Limb (tissue), 2 donors: ENCODE measurements around the gene ISCA1.
"Not testable (repeated sequence)": the region's sequence is repeated elsewhere in the genome, so short reads cannot be mapped to it uniquely, and the experiment has no call there.

Source experiments
- DNase-seq, 2 donors: peaks; one replicate each; pipeline ENCODE4 v3.0.0-alpha.2; 2016; ENCODE audit errors: extremely low spot score in 2 of 2

Gene ISCA1

GRCh38 chr9:86282077-86282978 lies at the start of gene ISCA1:
Gene ISCA1, minus strand, starts transcription at chr9:86282538. Its CDS starts 80 bp downstream, at chr9:86282458.
- DNase-seq, result peak; percentile 93 to 99

DNA sequence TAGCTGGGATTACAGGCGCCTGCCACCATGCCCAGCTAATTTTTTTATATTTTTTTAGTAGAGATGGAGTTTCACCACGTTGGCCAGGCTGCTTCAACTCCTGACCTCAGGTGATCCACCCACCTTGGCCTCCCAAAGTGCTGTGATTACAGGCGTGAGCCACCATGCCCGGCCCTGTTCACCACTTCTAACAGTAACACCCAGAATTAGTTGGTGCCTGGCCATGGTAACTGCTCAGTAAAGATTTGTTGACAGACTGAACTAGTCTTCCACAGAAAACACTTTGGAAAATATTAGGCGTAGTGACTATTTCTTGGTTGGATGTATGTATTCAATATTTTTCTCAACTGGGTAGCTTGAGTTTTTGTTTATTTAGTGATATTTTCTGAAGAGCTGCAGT lies 47.8 kb upstream of the ISCA1 start:
- DNase-seq, result no peak

DNA sequence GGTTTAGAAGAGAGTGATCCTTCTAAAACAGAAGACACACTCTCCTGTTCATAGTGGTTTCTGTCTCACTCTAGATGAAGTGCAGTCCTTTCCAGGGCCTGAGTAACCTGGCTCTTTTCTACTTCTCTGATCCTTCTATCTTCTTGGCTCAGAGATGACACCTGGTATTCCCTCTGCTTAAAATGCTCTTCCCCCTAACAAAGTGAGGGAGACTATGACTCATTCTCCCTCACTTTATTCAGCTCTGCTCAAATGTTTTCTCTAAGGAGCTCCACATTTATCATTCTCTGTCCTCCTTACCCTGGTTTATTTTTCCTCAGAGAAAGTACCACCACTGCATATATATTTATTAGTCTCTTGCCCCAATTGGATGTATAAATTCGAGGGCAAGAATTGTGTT lies 47.3 kb upstream of the ISCA1 start:
- no peak for DNase-seq

GRCh38 chr9:86328156-86328555 lies 45.8 kb upstream of the ISCA1 start:
- DNase-seq, result no peak

GRCh38 chr9:86326536-86326935 lies 44.2 kb upstream of the ISCA1 start:
- DNase-seq, result no peak

- DNase-seq, result no peak
These were observed 42.6 kb upstream of the ISCA1 start for GRCh38 chr9:86324901-86325300.

GRCh38 chr9:86324308-86324707 lies 42.0 kb upstream of the ISCA1 start:
- no peak for DNase-seq

DNA sequence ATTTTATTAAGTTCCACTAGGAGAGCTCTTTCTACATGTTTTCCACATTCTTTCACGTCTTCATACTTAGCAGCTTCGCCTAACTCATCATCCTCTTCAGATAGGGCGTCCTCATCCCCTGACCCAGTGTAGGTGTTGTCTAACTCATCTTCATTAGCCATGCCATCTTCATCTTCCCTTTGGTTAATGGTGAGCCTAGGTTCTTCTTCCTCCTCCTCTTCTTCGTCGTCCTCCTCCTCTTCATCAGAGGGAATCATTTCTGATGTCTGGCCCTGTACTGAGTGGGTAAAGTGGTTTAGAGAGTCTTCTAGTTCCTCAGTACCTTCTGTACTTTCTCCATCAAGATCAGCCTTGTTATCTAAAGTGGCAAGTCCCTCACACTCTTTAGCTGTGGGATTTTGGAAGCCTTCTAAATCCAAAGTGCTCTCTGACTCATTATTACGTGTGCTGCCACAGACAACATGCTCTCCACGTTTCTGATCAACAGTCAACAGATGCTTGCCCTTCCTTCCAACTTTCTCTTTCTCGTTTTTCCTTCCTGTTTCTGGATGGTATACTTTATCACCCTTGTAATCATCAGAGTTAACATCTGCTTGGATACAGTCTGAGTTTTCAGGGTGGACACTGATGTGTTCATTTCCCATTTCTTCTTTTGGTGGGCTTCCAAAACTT lies 40.8 kb upstream of the ISCA1 start:
- DNase-seq, result no peak

DNA sequence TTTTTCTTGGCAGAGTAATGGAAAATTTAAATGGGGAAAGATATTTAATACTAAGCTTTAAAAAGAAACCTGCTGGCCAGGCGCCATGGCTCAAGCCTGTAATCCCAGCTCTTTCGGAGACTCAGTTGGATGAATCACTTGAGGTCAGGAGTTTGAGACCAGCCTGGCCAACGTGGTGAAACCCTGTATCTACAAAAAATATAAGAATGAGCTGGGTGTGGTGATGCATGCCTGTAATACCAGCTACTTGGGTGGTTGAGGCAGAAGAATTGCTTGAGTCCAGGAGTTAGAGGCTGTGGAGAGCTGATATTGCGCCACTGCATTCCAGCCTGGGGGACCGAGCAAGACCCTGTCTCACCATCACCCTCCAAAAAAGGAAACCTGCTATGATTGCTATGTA lies 39.0 kb upstream of the ISCA1 start:
- DNase-seq, result no peak

- DNase-seq, result no peak
These were observed 35.8 kb upstream of the ISCA1 start for GRCh38 chr9:86318187-86318586.

- no peak for DNase-seq
These were observed 32.7 kb upstream of the ISCA1 start for GRCh38 chr9:86315078-86315477.

GRCh38 chr9:86312959-86313358 lies 30.6 kb upstream of the ISCA1 start:
- not testable (repeated sequence) for DNase-seq

DNA sequence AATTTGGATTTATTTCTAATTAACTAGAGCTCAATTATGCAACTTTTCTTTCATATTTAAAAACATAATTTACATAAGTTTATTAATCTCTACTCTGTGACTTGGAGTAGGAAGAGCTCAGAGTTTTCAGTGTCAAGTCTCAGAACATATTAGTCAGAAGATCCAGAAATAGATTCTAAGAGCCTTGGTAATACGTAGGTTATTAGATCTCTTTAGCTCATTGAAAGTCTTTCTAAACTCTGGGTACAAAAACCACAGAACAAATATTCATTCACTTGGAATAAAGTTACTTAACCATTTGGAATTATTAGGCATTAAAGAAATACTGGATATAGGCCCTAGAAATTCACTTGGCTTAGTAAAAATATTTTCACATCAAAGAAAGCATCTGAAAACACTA lies 26.3 kb upstream of the ISCA1 start:
- no peak for DNase-seq

DNA sequence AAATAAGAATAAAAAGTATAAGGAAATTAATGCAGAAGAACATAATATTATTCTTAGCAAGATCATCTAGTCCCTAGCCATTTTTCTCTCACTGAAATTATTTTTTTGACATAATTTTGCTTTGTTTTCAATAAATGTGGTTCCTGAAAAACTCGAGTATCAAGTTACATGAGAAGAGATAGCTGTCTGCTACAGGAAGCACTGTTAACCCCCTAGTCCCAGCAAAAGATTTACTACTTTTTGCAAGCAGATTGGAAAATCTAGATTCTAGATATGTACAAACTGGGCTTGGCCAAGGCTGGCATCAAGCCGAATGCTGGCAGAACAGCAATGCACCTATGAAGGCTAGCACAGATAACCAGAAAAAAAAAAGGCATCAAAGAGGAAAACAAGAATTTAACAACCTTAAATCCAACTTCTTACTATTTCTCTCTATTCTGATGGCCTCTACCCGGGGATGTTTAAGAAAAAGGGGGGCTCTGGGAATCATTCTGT lies 21.9 kb upstream of the ISCA1 start:
- DNase-seq, result no peak

DNA sequence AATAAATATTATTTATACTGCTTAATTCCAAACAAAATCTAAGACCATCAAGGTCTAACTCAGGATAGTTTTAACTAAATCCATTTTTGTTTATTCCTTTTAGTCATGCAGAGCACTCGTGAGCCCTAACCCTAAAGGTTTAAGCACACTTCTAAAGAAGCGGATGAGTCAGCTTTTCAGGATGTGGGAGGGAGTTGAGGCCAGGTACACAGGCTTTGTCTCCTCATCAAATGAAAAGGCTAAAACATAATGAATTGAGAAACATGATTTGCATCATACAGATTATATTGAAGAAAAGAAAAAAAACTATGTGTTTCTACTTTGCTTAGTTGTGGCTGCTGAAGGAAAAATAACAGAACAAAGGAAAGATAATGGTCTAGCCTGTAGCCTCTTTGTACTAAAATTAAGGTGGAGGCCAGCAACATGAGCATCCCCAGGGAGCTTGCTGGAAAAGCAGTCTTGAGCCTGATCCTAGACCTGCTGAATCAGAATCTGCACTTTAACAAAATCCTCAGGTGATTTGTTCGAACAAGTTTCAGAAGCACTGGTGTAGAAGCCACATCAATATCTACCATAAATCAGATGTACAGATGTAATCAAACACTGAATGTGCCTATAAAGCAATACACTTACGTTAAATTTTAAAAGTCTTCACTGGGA lies 21.1 kb upstream of the ISCA1 start:
- DNase-seq, result no peak

GRCh38 chr9:86301686-86302085 lies 19.3 kb upstream of the ISCA1 start:
- no peak for DNase-seq

- DNase-seq, result no peak
These were observed 18.4 kb upstream of the ISCA1 start for GRCh38 chr9:86300701-86301100.

DNA sequence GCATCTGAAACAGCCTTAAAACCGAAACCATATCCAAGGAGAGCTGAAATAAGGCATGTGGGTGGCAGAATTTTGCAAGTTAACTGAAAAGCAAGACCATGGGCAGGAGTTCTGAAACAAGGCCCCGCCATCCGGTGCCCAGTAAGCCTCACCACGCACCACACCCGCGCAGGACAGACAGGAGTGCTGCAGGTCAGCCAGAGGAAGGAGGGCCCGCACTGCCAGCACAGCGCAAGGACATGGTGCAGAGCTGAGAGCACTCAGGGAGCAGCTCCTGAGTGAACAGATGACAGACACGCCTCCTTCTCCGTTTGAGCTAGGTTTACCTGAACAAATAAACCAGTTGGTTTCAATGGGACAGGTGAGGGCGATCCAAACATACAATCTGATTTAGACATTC lies 16.5 kb upstream of the ISCA1 start:
- DNase-seq, result no peak

GRCh38 chr9:86290341-86290740 lies 8.0 kb upstream of the ISCA1 start:
- not testable (repeated sequence) for DNase-seq

- no peak for DNase-seq
These were observed 6.3 kb upstream of the ISCA1 start for GRCh38 chr9:86288499-86289198.

DNA sequence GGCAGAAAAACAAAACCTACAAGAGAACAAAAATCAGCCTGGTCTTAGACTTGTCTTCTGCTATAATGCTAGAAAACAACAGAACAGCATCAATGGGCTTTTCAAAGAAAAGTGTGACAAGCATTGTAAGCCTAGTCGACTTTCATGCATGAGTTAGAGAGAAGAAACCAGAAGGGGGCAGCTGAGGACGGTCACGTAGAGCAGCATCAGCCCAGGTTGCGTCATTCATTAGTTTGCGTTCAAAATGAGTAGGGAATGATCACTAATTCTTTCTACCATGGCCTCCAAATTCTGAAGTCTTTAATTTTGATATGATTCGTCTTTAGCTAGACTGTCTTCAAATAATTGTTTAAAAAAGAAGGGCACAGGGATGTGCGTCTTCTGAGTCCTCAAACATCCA lies 4.7 kb upstream of the ISCA1 start:
- DNase-seq, result peak in 1 of 2 donors; percentile 18

- DNase-seq, result no peak
These were observed 3.9 kb upstream of the ISCA1 start for GRCh38 chr9:86286278-86286677.
